NCI-H2227 treated with DMSO at 0.1 percent for 48 hours (cell line): ENCODE results near the gene KRT13.
A peak's percentile ranks its signal among the peaks of the same experiment; 100 is the strongest.

ENCODE experiments used
- DNase-seq: peaks from one replicate; lab custom pipeline; 2025; lab: John Stamatoyannopoulos, UW

KRT13 gene

DNA sequence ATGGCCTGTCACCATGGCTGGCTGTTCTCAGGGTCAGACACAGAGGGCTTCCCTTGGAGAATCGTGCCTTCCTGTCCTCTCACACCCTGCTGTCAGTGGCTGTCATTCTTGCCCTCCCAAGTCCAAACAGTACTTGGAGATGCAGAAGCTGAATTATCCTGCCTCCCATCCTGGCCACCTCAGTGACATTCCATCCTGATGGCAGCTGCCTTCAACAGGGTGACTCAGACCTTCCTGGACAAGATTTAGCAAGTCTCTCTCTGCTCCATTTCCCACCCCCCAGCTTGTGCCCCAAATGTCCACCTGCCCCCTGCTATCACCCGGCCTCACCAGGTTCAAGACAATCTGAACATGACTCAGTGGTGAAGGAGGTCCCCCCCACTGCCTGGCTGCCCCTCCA lies 10.9 kb downstream of the KRT13 start:
- no peak for DNase-seq

DNA sequence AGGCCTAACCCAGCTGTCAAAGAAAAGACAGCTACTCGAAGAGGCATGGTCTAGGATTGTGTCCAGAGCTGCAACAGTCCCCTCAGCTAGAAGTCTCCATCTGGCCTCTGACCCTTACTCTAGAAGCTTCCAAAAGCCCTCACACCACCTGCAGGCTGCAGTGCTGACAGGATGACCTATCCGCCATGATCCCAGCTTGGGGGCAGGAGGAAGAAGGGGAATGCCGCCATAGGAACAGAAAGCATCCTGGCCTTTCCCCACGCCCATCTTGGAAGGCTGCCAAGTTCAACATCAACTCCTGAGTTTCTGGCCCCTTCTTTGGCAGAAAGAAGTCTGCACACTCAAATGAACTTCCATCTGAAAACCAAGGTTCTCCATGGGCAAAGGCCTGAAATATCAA lies 12.6 kb downstream of the KRT13 start:
- DNase-seq = peak; percentile 64

DNA sequence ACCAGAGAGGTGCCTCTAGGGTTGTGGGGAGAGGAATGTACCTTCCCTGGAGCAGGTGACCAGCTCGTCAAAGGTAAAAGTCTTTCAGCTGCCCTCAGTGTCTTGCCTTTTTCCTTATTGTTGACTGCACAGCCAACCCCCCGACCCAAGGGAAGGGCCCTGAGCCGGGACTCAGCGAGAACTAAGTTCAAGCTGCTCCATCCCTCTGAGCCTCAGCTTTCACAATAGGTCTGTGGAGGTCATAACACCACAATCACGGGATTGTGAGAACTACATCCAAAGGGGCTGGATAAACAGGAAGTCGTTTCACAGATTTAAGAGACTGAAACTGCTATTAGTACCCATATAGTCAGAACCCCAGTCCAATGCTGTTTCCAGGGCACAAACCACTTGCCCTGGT lies 13.1 kb downstream of the KRT13 start:
- no peak for DNase-seq

DNA sequence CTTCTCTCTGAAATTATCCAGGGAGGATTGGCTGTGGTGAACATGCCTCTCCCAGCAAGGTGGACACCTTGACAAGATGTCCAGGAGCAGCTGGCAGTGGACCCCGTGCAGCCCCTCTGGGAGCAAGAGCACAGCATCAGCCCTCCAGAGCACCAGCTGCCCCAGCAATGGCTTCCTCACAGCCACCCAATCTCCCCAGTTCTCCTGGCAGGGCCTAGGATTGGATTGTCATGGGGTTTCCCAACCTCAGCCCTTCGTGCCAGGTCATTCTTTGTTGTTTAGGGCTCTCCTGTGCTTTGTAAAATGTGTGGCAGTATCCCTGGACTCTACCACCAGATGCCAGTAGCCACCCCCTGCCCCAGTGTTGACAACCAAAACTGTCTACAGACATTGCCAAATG lies 13.9 kb downstream of the KRT13 start:
- no peak for DNase-seq

DNA sequence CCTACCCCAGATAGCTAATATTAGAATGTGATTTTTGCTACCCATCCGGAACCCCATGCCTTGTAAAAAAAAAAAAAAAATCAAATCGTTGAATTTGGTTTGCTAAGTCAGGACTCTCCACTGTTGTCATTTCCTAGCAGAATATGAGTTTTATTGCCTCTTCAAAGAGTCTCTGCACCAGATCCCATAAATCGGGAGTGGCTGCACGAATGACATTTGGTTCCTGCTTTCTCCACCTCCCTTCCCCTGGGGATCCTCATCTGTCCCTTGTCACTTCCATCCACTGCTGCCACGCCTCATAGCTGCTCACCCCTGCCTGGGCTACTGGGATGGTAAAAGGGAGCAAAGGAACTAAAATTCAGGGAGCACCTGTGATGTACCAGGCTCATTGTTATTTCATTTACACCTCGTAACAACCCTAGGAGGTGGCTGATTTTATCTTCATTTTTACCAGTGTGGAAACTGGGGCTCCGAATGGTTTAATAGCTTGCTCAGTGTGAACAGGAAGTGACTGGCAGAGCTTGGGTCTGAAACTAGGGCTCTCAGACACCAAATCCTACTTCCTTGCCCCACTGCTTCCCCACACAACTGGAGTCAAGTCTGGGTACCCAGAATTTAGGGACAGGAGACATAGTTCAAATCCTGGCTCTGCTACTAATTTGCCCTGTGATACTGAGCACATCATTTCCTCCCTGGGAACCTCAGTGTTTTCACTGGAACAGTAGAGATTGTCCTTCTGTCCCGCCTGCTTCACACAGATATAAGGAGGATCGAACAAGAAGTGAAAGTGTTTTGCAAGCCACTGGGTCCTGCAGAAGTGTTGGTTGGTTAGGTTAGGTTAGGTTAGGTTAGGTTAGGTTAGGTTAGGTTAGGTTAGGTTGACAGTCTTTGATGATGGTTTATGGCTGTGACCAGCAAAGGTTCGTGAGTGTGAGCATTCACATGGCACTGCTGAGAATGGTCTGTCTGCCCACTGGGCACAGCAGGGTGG lies 15.1 kb downstream of the KRT13 start:
- no peak for DNase-seq

DNA sequence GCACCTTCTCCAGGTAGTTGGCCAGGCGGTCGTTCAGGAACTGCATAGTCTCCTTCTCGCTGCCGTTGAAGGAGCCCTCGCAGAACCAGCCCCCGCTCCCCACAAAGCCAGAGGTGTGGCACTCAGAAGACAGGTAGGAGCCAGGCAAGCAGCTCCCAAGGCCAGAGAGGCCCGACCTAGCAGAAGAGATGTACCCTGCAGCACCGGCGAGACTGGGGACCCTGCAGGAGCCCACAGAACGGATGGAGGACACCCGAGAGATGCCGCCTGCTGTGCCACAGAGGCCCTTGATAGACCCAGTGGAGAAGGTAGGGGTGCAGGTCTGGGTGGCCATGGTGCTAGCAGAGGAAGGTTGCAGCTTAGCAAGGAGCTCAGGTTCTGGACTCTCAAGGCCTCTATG lies 15.9 kb downstream of the KRT13 start, which contains the start of gene KRT36:
Gene KRT36, minus strand, starts transcription at position 380 of the 400 bp plus-strand sequence. Its CDS starts 46 bp downstream, at position 334.
- no peak for DNase-seq

DNA sequence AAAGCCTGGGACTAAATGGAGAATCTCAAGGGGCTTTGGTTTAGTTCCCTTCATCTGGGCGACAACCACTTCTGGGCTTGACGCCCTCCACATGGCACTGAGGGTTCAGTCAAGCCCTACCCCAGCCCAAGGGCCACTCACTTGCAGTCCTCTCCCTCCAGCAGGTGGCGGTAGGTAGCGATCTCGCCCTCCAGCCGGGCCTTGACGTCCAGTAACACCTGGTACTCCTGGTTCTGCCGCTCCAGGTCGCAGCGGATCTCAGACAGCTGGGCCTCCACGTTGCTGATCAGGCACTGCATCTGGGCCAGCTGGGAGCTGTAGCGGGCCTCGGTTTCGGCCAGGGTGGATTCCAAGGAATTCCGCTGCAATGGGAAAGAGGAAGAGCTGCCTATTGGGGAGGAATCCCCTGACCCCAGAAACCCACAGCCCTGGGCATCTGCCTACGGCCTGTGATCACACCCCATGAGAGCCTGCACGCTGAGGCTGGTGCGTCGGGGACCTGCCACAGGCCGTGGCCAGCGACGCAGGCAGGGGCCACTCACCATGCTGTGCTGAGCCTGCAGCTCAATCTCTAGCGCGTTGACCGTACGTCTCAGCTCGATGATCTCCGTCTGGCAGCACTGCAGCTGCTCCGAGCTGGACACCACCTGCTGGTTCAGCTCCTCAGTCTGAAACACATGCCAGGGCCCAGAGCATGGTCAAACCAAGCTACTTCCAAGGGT lies 18.4 kb downstream of the KRT13 start:
- no peak for DNase-seq

DNA sequence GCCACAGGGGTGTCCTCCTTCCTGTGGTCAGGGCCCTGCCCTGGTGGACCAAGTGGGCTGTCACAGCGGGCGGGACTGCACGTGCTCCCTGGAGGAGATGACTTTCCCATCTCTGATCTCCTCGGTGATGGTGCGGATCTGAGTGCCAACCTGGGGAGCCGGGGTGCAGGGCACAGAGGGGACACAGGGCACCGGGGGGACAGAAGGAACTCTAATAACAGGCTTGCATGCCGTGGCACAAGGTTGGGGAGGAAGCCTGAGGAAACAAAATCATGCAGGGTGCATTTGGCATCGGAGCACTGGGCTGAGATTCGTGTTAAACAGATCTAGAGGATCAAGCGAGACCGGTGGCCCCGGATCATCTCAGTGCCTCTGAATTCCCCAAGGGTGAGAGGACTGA lies 19.1 kb downstream of the KRT13 start:
- no peak for DNase-seq

DNA sequence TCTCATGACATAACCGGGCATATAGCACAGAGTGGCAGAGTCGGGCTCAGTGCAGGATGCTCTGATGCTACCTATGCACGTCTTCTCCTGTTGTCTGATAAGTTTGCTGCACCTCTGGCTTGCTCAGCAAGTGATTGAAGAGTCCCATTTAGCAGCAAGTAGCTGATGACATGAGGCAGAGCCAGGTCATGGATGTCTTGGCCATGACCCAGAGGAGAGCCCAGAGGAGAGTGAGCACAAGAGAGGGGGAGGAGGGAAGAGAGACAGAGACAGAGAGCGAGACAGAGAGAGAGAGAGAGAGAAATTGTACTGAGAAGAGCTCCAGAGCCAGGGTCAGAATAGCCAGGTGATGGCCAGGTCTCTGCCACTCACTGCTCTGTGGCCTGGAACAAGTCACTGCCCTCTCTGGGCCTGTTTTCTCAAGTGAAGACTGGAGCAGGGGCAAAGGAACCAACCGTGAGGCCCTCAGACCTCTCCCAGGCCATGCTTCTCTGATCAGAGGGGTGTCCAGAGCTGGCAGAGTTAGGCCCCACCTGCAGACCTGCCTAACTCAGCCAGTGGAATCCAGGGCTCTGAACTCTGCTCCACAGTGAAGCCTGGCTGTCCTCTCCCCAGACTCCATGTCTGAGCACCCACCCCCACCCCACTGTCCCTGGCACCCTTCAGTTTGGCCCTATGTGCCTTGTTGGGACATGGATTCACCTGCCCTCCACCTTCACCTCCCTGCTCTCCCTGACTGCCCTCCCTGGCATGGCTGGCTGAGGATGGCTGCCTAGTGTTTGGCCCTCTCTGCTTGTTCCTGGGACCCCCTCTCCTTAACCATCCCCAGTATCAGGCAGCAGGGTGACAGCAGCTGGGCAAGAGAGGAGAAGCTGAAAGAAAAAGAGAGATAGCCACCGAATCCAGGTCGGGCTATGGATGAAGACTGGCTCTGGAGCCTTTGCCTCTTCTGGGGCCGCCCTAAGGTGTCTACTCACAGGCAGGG lies 20.2 kb downstream of the KRT13 start:
- no peak for DNase-seq

DNA sequence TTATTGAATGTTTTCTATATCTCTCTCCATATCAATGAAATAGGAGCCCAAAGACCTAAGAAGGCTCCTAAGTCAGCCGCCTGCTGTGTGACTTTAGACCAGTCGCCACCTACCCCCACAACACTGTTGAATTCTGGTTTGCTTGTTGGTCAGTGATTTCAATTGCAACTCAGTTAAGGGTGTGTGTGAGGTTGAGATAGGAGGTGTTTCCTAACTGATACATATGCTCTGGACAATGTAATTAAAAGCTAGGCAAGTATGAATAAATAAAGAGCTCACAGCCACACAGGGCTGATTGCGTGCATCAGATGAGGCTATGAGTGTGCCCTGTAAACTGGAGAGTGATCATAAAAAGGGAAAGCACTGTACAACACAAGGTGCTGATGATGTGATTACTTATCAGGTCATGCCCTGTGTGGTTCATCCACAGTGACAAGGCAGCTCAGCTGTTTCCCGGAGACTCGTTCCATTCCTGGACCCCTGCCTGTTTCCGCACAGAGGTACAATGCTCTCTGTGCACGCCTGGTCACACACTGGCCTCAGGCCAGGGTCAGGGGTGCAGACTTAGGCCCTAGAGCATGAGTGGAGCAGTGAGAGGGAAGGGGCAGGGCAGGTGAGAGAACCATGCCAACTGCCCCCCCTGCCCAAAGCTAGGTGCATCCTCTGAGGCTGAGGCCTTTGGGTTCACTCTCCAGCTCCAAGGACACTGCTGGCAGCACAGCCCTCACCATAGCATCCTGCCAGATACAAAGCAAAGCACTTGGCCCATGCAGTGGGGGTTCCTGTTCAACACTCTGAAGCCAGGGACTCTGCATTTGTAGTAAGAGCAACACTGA lies 21.2 kb downstream of the KRT13 start:
- DNase-seq = no peak

DNA sequence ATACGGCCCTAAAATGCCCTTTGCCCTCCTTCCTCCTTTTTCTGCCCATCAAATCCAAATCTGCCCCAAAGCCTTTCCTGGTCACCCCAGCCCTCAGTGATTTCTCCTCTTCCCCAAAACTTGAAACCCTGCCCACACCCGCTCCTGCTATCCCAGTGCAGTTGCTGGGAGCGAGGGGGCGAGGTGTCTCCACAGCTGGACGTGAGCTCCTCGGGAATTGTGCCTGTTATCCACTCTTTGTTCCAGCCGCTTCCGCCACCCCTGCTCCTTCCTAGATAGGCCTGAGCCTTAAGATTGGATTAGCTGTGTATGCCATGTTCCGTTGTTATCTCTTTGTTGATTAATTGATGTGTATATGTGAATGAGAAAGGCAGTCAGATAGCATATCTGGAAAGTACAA lies 21.9 kb downstream of the KRT13 start:
- DNase-seq = no peak

DNA sequence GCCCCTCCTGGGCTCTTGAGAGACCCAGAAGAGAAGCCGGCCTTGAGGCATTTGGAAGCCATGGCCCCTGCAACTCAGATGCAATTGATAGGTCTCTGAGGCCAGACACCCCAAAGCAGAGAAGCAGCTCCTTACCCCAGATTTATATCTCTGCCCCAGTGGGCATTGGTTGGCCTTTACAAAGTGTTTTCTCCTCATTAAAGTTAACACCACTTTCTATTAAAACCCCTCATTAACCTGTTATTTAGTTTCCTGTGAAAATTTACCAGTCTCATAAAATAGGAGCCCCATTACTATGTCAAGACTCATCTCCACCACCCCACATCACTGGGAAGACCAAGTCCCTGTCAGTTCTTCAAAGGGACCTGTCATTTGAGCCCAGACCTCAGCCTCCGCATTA lies 24.4 kb downstream of the KRT13 start, which contains the start of gene KRT35:
Gene KRT35, minus strand, starts transcription at position 116 of the 400 bp plus-strand sequence. Its CDS starts 54 bp downstream, at position 62.
- no peak for DNase-seq

DNA sequence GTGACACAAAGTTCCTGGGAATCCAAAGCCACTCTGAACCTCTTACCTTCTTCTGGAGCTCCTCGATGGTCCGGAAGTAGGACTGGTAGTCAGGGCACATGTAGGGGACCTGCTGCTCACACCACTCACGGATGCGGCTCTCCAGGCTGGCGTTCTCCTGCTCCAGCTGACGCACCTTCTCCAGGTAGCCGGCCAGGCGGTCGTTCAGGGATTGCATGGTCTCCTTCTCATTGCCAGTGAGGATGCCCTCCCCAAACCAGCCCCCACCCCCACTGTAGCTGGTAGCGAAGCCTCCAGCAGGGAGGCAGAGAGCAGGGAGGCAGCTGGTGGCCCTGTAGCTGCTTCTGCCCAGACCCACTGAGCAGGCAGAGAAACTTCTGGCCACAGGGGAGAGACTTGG lies 24.8 kb downstream of the KRT13 start:
- DNase-seq = no peak

DNA sequence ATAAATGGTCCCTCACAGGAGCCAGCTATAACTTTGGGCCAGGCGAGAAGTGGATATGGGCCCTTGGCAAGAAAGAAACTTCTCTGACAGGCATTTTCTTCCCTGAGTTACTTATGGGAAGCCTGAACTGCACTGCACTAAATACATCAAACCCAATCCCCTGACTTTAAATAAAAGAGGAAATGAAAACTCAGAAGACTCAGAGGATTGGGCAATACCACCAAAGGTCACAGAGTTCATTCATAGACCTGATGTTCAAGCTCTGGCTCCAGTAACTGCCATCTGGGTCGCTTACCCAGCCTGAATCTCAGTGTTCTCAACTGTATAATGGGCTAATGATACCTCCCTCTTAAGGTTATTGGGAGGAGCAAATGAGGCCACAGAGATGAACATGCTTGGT lies 25.3 kb downstream of the KRT13 start:
- no peak for DNase-seq

DNA sequence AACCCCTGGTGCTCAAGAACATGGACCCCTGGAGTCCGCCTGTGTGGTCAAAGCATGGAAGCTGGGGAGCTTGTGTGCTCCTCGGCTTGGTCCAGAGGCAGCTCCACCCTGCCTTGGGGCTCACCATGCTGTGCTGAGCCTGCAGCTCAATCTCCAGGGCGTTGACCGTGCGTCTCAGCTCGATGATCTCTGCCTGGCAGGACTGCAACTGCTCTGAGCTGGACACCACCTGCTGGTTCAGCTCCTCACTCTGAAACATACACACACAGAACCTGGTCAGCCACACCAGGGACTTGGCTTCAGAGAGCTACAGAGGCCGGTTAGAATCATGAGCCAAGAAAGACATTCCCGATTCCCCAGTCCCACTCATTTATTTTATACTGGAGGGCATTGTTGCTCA lies 27.2 kb downstream of the KRT13 start:
- DNase-seq = no peak

DNA sequence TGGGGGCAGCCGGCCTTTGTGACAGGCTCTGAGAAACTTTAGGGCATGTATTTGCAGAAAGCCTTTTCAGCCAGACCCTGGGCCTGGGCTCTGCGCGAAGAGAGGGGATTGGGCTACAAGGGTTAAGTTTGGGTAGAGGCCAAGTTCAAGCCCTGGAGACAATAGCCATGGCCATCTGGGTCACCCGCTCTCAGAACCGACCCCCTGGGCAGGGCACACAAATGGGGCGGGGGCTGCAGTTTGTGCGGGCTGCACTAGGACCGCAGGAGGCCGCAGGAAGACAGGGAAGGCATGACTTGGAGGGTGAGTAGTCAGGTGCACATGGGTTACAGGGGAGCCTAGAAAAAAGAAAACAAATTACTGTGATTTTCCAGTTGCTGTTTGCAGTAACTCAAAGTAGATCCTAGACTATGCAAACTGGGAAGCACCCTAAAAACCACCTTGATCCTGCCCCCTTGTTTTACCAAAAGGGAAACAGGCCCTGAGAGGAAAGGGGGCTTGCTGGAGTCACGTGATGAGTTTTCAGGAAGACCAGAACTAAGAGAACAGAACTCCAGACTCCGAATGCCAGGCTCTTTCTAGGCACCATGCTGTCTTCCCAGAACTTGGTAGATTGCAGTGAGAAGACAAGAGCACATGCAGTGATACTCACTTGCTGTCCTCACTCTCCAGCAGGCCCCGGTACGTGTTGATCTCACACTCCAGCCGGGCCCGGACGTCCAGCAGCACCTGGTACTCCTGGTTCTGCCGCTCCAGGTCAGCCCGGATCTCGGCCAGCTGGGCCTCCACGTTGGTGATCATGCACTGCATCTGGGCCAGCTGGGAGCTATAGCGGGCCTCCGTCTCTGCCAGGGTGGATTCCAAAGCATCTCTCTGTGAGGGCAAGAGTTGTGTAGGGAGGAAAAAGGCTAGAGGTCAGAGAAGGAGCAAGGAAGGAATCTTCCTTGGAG lies 28.3 kb downstream of the KRT13 start:
- DNase-seq = no peak

DNA sequence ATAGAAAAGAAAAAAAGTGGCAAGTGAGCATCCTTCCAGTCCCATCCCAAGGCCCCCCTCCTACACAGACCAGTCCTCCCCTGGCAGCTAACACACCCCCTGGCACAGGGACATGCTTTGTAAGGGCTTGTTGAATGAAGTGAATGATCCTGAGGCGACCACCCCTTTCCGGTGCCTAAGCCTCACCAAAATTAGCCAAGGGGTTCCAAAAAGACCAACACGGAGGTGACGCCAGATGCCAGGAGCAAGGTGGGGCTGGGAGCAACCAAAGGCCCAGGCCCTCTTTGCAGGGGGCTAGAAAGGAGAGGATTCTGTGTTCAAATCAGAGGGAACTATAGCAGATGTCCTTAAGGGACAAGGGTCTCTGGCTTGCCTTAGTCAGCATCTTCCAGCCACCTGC lies 30.0 kb downstream of the KRT13 start:
- DNase-seq = no peak

DNA sequence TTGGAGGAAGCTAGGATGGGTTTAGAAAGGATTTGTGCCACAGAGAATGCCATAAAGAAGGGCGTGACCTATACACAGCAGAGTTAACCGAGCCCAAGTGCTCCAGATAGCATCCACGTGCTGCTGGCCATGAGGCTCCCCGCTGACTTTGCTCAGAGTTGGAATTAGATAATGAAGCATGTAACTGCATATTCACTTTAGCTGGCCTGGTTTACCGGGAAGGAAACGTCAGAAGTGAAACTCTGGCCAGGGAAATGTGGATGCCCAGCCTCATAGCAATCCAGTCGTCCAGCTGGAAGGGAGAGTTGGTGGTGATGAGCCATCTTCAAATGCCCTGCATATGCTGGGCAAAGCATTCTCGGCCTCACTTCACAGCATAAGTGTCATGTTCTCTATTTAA lies 30.5 kb downstream of the KRT13 start:
- DNase-seq = no peak

DNA sequence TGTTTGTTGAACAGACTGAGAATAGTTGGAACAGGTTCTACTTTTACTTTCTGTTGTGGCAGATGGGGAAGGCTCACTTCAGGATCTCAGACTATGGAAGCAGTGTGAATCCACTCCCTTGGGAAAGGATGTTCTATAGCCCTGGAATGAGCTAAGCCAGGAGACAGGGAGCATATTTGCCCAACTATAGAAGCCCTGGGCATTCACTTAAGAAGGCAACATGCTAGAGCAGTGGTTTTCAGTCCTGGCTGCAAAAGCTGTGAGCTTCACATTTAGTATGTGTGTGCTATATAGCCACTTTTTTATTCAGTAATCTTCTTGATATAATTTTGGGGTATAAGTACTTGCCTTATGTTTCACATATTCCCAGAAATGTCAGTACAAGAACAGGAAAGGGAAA lies 37.1 kb downstream of the KRT13 start:
- no peak for DNase-seq

DNA sequence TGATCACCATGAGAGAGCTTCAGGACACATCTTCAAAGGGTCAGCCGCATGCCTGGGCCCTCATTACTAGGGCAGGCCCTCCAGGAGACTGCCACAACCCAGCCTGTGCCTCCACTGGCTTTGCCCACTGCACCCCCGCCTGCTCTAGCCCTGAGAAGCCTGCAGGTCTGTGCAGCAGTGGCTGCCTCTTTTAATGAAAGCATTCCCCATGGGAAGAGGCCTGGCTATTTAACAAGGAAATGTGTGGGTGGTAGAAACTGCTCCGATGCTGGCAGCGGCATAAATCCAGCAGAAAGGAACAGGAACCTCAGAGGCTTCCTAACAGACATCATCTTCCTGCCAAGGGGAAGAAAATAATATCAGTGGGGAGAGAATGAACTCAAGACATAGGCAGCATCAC lies 37.9 kb downstream of the KRT13 start:
- no peak for DNase-seq
